Activated CD4-positive, alpha-beta T cell treated with anti-CD3 and anti-CD28 coated beads for 4 hours (primary cell): ENCODE results near the gene ENGASE.

Experiments used
- DNase-seq, 2 donors: peaks; one replicate each; pipeline ENCODE4 v3.0.0-alpha.2; 2020

The ENGASE gene

GRCh38 chr17:79116575-79117368 is 42.1 kb downstream of the ENGASE start:
- DNase-seq: no peak

- DNase-seq: no peak
Measured at GRCh38 chr17:79117905-79118487, 43.4 kb downstream of the ENGASE start.

- no peak for DNase-seq
Measured at GRCh38 chr17:79118924-79119323, 44.3 kb downstream of the ENGASE start.

DNA sequence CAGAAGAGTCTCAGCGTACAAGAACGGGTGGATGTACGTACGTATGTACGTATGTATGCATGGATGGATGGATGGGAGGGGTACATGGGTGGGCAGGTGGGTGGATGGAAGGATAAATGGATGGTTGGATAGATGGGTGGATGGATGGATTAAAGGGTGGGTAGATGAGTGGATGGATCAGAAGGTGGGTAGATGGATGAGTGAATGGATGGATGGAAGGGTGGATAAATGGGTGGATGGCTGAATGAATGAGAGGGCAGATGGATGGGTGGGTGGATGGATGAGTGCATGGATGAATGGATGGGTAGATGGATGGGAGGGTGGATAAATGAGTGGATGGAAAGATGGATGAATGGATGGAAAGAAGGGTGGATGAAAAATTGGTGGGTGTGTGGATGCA is 45.6 kb downstream of the ENGASE start:
- no peak for DNase-seq

- no peak for DNase-seq
Measured at GRCh38 chr17:79123988-79124387, 49.4 kb downstream of the ENGASE start.

- DNase-seq: no peak
Measured at GRCh38 chr17:79124513-79125209, 50.0 kb downstream of the ENGASE start.

DNA sequence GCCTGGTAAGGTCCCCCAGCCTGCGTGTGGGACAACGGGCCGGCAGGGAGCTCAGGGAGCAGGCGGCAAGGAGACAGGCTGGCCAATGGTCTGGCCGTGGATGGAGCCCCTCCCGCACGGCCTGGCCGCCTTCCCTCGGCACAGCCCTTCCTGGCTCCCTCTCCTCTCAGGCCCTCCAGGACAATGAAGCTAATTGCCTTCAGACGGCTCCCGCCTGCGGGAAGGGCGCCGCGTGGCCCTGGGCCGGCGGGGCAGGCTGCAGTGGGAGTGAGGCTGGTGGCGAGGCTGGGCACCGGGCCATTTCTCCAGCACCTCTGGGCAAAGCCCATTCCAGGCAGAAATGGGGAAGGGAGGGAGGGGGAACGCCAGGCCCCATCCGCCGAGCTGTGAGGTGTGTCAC is 50.9 kb downstream of the ENGASE start:
- no peak for DNase-seq

DNA sequence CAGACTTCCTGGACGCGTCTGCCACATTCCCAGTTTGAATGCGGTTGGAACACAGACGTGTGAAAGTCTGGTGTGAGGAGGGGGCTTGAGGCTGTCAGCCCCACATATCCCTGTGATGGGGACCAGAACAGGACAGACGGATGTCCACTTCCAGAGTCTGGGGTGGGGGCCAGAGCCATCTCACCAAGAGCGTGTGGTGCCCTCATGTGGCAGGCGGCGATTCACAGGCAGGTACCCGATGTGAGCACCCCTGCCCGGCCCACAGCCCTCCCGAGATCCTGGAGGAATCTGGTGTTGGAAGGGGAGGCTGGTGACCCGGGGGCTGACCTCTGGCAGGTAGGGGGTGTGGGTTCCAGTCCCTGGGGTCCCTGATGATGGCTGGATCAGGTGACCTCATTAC is 51.5 kb downstream of the ENGASE start:
- DNase-seq: no peak

- DNase-seq: no peak
Measured at GRCh38 chr17:79127534-79128135, 53.0 kb downstream of the ENGASE start.

- DNase-seq: no peak
Measured at GRCh38 chr17:79129523-79129922, 54.9 kb downstream of the ENGASE start.

- no peak for DNase-seq
Measured at GRCh38 chr17:79130536-79131273, 56.1 kb downstream of the ENGASE start.

DNA sequence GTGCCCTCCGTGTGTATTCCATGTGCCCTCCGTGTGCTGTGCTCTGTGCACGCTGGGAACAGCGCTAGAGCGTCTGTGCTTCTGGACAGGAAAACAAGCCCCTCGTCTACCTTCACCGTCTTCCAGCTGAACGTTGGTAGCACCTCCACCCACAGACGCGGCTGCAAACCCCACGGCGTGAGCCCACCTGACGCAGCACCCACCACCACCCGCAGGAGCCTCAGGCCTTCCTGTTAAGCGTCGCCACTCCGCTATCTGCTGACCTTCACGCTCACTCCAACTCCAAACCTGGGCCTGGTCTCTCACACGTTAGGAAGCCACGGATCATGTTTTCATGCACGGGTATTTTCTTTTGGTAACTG is 56.6 kb downstream of the ENGASE start:
- no peak for DNase-seq

GRCh38 chr17:79131701-79132100 is 57.1 kb downstream of the ENGASE start:
- DNase-seq: no peak

GRCh38 chr17:79132271-79133064 is 57.8 kb downstream of the ENGASE start:
- no peak for DNase-seq

GRCh38 chr17:79133214-79133613 is 58.6 kb downstream of the ENGASE start:
- DNase-seq: no peak

DNA sequence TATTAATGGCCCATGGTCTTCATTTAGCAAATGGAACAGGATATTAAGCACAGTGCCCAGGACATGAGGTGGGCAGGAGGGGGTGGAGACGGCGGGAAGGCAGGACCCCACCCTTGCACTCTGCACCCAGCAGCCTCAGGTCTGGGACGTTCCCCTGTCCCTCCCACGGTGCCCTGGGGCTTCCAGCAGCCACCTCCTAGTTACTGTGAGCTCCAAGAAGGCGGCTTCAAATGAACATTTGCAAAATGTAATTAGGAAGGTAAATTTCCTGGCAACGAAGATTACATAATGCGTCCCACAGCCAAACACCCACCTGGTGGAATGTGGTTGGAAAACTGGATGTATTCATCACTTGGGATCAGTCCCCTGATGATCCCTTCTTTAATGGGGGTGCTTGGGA is 59.4 kb downstream of the ENGASE start:
- no peak for DNase-seq

DNA sequence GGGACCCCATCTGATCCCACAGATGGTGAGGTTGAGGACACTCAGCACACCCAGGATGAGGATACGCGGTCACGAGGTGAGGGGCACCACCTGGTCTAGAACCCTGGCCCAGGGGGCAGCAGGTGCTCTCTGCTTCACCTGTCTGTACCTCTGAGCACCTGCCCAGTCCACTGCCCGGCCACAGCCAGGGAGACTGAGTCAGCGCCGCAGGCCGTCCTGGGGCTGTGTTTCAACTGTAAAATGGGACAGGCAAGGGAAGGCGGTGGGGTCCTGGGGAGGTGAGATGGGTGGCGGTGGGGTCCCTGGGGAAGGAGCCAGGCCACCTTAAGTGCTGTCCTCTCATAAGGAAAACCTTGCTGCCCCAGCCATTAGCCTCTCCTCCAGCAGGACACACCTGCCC is 60.4 kb downstream of the ENGASE start:
- DNase-seq: no peak

DNA sequence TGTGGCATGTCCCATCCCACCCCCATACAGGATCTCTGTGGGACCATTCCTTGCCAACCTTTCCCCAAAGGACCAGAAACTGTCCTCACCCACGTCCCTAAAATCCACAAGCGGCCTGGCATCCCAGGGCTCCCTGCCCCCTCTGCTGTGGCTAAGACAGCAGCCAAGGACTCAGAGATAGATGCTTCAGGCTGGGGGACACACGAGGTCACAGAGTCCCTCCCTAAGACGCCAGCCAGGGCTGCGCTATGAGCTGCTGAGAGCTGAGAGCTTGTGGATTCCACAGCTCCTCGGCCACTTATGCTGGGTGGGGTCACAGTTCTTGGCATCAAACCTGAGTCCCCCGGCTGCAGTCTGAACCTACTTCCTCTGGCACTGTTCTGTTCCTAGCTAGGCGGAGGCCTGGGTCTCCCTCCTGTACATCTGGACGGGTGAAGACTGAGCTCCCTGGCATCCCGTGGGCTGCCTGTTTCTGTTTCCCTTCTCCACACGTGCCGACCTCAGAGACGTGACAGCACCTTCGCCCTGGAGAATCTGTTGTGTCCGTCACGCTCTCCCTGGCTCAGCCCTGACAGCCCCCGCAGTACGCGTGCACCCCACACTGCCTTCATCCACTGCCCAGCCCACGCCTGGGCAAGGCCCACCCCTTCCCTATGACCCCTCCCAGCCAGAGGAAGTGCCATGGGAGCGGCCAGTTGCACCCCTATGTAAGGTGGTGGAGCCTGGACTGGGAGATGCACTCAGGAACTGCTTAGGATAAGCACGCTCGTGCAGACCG is 61.2 kb downstream of the ENGASE start:
- DNase-seq: no peak
